Measurements from ENCODE around the gene CRADD. TPM values are rescaled to one million over a fixed set of nuclear protein-coding genes. Genes with fewer than 3 reads are reported as not detected.

Gene CRADD
- polyA plus RNA-seq, 1 of the 3 experiments (the other 2 are of a cell fraction) = 13.6 TPM

DNA sequence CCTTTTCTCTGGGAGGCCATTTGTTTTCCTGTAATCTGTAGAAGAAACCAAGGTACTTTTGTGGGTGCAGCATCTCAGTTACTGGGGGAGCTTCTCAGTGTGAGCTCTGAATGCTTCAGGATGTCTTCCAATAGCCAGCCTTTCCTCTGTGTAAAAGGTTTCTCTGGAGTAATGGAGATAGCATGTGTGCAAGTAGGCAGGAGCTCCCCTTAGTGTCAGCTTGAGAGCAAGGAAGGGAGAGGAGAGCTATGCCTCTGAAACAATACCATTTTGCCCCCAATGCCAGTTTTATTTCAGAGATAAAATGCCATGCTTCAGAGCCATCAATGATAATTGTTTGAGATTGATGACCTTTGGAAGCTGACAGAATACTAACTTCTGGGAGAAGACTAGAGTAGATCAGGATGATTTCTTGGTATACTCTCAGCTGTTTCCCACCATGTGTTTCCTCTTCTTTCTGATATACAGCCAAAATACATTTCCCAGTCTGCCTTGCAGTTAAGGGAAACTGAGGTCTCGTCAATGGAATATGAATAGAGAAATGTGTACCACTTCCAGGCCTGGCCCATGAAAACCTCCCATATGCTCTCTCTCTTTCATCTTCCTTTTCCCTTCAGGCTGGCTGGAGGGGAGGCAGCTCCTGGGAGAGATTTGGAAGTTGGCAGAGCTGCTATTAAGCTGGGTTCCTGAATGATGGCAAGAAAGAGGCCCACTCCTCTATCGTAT is 125.7 kb downstream of the CRADD start (continued):
- TF ChIP-seq CHD2 (IDR thresholded peaks at IDR 0.05; ENCODE audit: low read length, partially characterized antibody) = no peak
- TF ChIP-seq EP300 (IDR thresholded peaks at IDR 0.05; ENCODE audit: borderline replicate concordance in 1 of 2, low read depth in 1 of 2, low read length in 1 of 2) = no peak
- peak; percentile 50 for TF ChIP-seq SMC3 (IDR thresholded peaks at IDR 0.05; ENCODE audit: low read depth, low read length)
- TF ChIP-seq RCOR1 (IDR thresholded peaks at IDR 0.05; ENCODE audit: low read length) = no peak

DNA sequence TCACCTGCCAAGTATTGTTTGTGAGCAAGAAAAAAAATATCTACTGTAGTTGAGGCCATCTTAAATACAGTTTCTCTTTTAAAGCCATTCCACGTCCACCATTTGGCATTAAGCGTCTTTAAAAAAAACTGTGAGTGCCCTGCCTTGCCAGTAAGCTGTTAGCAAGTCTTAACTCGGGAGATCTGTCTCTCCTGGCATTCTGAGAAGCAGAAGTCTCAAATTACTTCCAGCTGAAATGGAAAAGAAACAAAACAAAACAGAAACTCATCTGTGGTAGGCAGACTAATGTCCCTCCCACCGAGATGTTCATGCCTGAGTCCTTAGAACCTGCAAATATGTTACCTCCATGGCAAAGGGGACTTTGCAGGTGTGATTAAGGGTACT is 126.2 kb downstream of the CRADD start:
- peaks cover 25 to 37% of the 10 kb centered on the region in 2 experiments for H3K4me1 ChIP-seq (ENCODE audit: control insufficient read depth in 1 of 2, insufficient read depth in 2 of 2, low read depth in 1 of 2, low read length in 1 of 2)
- H3K4me3 ChIP-seq (ENCODE audit: low read depth in 2 of 2, low read length in 1 of 2) = peak overlapping the region; percentile 17 to 46; a peak in 2 of 4 replicates
- ChIA-PET CTCF (interaction anchor here (1.1 to 3.0 kb wide), 4 partner anchors 37 to 300 kb away, joined by 3 to 8 read pairs (median 3); no protein-coding TSS in a partner anchor), POLR2A (no interaction called here)
- peaks cover 37% of the 10 kb centered on the region for H3F3A ChIP-seq (replicated peaks; ENCODE audit: insufficient read depth)
- 0 out of 2 replicates have a peak overlapping the region, but pooled peaks have one; percentile 59 for H2AFZ ChIP-seq (ENCODE audit: low read depth)
- H4K20me1 ChIP-seq (ENCODE audit: insufficient read depth) = no peaks in the 10 kb centered on the region
- no peaks in the 10 kb centered on the region for H3K27me3 ChIP-seq (ENCODE audit: insufficient read depth)
- 35% methylated on average over 4 of the region's 4 CpGs for WGBS (ENCODE audit: low lambda C conversion rate)
- no peaks in the 10 kb centered on the region for H3K36me3 ChIP-seq (replicated peaks in 1 of 2; ENCODE audit: control insufficient read depth in 1 of 2, insufficient read depth in 2 of 2, low read length in 1 of 2)
- no peaks in the 10 kb centered on the region for H3K79me2 ChIP-seq (ENCODE audit: insufficient read depth)
- TF ChIP-seq NFIC (IDR thresholded peaks at IDR 0.05; ENCODE audit: borderline replicate concordance) (peak; percentile 74; the same call in 1 of the 2 replicates), EP300 (IDR thresholded peaks at IDR 0.05; ENCODE audit: borderline replicate concordance in 1 of 2, low read depth in 1 of 2, low read length in 1 of 2) (peak in 1 of 2 experiments; percentile 51; a peak in 1 of 4 replicates), TAF1 (IDR thresholded peaks at IDR 0.05; ENCODE audit: borderline replicate concordance, low read depth, low read length) (peak; percentile 67; the same call in 1 of the 2 replicates), TEAD4 (IDR thresholded peaks at IDR 0.05; ENCODE audit: borderline replicate concordance, insufficient read depth) (peak; percentile 34; the same call in 1 of the 2 replicates), TCF12 (IDR thresholded peaks at IDR 0.05) (peak; percentile 83), SMC3 (IDR thresholded peaks at IDR 0.05; ENCODE audit: low read depth, low read length) (no peak), FOSL2 (IDR thresholded peaks at IDR 0.05; ENCODE audit: borderline replicate concordance, low read depth) (0 out of 2 replicates have a peak, but pooled peaks have one; percentile 10), YY1 (IDR thresholded peaks at IDR 0.05; ENCODE audit: low read depth) (peak; percentile 59; the same call in 1 of the 2 replicates), RFX5 (IDR thresholded peaks at IDR 0.05; ENCODE audit: low read length) (no peak), JUND (IDR thresholded peaks at IDR 0.05) (peak; percentile 16; the same call in 1 of the 2 replicates), FOXJ3 (CRISPR knock-in tag; IDR thresholded peaks at IDR 0.05) (no peak), POLR2AphosphoS5 (IDR thresholded peaks at IDR 0.05; ENCODE audit: low read depth, low read length) (peak; percentile 28; the same call in 1 of the 2 replicates)
- TF ChIP-seq, protein P1, sequence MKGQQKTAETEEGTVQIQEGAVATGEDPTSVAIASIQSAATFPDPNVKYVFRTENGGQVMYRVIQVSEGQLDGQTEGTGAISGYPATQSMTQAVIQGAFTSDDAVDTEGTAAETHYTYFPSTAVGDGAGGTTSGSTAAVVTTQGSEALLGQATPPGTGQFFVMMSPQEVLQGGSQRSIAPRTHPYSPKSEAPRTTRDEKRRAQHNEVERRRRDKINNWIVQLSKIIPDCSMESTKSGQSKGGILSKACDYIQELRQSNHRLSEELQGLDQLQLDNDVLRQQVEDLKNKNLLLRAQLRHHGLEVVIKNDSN (IDR thresholded peaks at IDR 0.05; ENCODE audit: borderline replicate concordance, low read depth) = no peak
- TF ChIP-seq, protein P2, sequence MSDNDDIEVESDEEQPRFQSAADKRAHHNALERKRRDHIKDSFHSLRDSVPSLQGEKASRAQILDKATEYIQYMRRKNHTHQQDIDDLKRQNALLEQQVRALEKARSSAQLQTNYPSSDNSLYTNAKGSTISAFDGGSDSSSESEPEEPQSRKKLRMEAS (IDR thresholded peaks at IDR 0.05; ENCODE audit: low read depth) = 0 out of 2 replicates have a peak, but pooled peaks have one; percentile 24
- TF ChIP-seq, protein P3, sequence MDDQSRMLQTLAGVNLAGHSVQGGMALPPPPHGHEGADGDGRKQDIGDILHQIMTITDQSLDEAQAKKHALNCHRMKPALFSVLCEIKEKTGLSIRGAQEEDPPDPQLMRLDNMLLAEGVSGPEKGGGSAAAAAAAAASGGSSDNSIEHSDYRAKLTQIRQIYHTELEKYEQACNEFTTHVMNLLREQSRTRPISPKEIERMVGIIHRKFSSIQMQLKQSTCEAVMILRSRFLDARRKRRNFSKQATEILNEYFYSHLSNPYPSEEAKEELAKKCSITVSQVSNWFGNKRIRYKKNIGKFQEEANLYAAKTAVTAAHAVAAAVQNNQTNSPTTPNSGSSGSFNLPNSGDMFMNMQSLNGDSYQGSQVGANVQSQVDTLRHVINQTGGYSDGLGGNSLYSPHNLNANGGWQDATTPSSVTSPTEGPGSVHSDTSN (IDR thresholded peaks at IDR 0.05) = peak; percentile 74
- H3K27ac ChIP-seq (ENCODE audit: low read depth in 2 of 2, low read length in 1 of 2) = peak overlapping the region; percentile 86 to 93
- no peak for DNase-seq
- H3K9me3 ChIP-seq = no peaks in the 10 kb centered on the region
- peak overlapping the region; percentile 54 for H3K9ac ChIP-seq
- peak overlapping the region; percentile 73 for H3K4me2 ChIP-seq
- H3K9me2 ChIP-seq = no peaks in the 10 kb centered on the region
